GM08714 (cell line): ENCODE results near the gene LGALS9.
"Not testable (repeated sequence)": the region's sequence is repeated elsewhere in the genome, so short reads cannot be mapped to it uniquely, and the experiment has no call there.

Experiments
- H3K4me3 ChIP-seq: fragments of 200-500 bp; sonication (Bioruptor generic); 2 replicates; pipeline ENCODE4 v1.5.1; 2014; ENCODE audit warnings: mild to moderate bottlenecking, low read length, inconsistent platforms
- ZNF274 ChIP-seq: IDR thresholded peaks from 2 replicates; pipeline ENCODE4 v1.6.1; 2012; ENCODE audit warnings: mild to moderate bottlenecking, low read depth, low read length

Gene LGALS9

GRCh38 chr17:27649929-27650328, 18.9 kb downstream of the LGALS9 start:
- no peak for TF ChIP-seq ZNF274
- no peak overlapping the region for H3K4me3 ChIP-seq

GRCh38 chr17:27650836-27651235, 19.8 kb downstream of the LGALS9 start:
- H3K4me3 ChIP-seq, result no peak overlapping the region
- no peak for TF ChIP-seq ZNF274

DNA sequence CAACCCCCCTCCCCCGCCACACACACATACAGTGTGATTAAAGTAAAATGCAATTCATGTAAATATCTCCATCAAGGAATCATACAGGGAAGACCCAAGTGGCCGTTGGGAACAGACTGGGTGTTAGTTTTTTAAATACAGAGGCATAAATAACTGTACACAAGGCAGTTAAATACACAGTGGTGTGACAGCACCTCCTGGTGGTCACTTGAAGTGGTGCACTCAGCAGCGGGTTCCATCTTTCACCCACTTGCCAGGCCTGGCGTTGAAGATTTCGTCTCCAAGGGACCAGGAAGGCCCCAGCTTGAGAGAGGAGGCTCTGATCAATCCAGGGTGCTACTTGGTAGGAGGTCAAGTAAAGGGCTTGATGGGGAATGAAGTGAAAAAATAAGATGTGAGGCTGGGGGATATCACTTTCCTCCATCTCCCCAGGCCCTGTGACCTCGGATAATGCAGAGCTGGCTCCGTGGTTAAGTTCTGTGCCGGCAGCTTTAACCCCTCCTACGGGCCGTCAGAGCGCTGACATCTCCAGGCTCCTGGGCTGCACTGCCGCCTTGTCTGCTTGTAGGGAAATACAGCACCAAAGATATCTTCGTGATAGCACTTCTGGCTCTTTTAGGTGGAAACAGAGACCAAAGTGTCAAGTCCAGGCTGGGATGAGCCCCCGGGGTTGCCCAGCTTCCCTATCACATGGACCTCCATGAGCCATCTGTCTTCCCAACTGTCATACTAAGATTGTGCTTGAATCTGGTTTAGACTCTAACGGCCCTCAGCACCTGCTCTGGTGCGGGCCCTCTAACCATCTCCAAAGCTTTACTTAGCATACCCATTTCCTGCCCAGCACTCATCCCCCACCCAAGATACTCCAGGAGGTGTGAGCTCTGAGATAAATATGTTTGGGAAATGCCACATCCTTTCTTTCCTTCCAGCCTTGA, 20.7 kb downstream of the LGALS9 start:
- TF ChIP-seq ZNF274, result no peak
- no peak overlapping the region for H3K4me3 ChIP-seq

GRCh38 chr17:27653449-27653971, 22.5 kb downstream of the LGALS9 start:
- H3K4me3 ChIP-seq, result not testable (repeated sequence)

GRCh38 chr17:27654136-27654535, 23.1 kb downstream of the LGALS9 start:
- H3K4me3 ChIP-seq, result no peak overlapping the region
- no peak for TF ChIP-seq ZNF274

- no peak overlapping the region for H3K4me3 ChIP-seq
- no peak for TF ChIP-seq ZNF274
Measured at GRCh38 chr17:27654654-27655524, 23.9 kb downstream of the LGALS9 start.

GRCh38 chr17:27655525-27656111, 24.6 kb downstream of the LGALS9 start:
- H3K4me3 ChIP-seq, result not testable (repeated sequence)

DNA sequence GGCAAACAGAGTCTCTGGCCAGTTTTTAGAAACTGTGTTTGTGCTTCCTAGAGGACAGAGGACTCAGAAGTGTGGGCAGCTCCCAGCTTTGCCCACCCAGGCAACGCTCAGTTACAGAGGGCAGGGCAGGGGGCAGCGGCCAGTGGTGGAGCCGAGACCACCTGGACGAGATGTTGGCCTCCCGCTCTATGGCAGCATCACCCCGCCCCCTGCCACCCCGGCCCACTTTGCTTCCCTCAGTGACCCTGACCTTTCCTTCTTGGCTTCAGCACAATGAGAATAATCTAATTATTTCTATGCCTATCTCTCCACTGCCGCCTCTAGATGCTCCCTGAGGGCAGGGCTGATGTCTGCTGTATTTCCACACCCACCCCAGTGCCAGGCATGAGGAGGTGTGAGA, 25.6 kb downstream of the LGALS9 start:
- H3K4me3 ChIP-seq, result not testable (repeated sequence)

GRCh38 chr17:27657620-27658019, 26.6 kb downstream of the LGALS9 start:
- no peak overlapping the region for H3K4me3 ChIP-seq
- no peak for TF ChIP-seq ZNF274

GRCh38 chr17:27659683-27660082, 28.7 kb downstream of the LGALS9 start:
- H3K4me3 ChIP-seq, result no peak overlapping the region
- no peak for TF ChIP-seq ZNF274

DNA sequence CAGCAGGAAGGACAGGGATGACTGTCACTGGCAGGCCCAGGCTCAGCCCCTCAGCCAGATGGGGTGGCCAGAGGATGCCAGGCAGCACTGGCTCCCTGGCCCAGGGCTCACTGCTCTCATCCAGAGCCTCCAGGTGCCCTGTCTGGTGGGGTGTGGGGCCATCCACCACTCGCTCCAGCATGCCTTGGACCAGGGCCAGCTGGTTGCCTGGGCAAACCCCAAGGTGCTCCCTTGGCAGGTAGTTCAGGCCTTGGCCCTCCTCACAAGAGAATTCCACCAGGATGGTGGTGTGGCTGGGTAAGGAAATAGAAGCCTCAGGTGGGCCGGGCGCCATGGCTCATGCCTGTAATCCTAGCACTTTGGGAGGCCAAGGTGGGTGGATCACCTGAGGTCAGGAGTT, 29.4 kb downstream of the LGALS9 start:
- no peak overlapping the region for H3K4me3 ChIP-seq
- no peak for TF ChIP-seq ZNF274

DNA sequence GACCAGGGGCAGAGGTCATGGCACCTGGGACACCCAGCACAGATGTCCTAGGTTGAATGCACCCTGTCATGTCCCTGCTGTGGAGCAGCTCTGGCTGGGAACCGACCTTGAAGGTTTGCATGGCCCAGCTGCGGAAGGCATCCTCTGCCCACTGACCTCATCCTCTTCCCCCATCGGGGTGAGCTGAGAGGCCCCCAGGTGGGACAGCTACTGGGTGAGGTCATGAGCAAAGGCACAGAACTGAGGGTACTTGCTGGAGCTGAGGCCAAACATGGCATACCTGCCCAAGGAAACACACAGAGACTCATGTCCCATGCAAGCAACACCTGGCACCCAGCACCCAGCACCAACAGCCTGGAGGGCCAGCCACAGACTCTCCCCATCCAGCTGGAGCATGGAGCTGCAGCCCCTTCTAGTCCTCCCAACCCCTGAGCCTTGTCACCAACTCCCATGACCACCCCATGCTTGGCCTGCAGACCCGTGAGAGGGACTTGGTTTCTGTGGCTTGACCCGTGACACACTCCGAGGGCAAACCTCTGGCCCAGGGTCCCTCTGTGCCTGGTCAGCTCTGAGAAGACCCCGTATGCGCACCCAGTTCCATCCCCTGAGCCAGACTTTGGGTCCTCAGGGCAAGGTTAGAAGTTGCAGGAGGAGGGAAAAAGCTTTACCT, 33.1 kb downstream of the LGALS9 start:
- TF ChIP-seq ZNF274, result no peak
- no peak overlapping the region for H3K4me3 ChIP-seq

- TF ChIP-seq ZNF274, result no peak
- no peak overlapping the region for H3K4me3 ChIP-seq
Measured at GRCh38 chr17:27664606-27664965, 33.6 kb downstream of the LGALS9 start.

GRCh38 chr17:27665549-27665948, 34.6 kb downstream of the LGALS9 start:
- H3K4me3 ChIP-seq, result no peak overlapping the region
- TF ChIP-seq ZNF274, result no peak

DNA sequence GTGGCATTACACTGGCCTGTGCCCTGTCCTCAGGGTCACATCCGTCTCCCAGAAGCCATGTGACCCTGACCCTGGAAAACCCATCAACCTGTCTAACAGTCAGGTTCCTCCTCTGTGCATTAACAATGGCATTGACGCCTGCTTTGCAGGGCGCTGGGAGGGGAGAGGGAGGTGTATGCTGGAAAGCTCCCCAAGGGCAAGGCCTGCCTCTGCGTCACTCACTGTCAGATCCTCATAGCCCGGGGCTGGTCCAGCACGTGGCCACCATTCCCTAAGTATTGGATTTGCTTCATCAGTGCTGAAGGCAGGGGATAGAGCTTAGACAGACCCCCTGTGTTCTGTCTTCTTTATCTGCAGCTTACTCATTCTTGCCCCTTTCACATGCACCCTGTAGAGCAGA, 35.3 kb downstream of the LGALS9 start:
- not testable (repeated sequence) for H3K4me3 ChIP-seq
